DLD1 (cell line): ENCODE measurements around the gene SPOCK1.

ENCODE experiments used
- in situ Hi-C: cut with HindIII; loops from 2 replicates; pipeline ENCODE4 v1.10.0; 2017; ENCODE audit warnings: low sequenced_read_pairs

SPOCK1 gene

GRCh38 chr5:137368651-137369050 lies 130.5 kb downstream of the SPOCK1 start:
- in situ Hi-C loops = no loop called here

DNA sequence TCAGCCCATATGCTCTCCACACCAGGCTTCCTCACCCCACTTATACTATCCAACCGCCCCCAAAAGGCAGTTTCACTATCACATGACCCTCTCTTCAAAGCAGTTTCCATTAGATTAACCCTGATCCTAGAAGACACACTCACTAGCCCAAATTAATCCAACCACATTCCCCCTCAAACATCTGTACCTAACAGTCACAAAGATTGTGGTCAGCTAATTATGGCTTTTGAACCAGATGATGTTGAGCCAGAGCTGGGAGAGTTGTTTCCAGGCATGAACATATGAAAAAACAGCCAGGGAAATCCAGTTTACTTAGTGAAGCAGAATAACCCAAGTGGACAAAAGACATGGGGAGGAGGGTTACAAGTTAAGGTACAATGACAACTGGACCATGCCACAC lies 131.2 kb downstream of the SPOCK1 start:
- in situ Hi-C loops = no loop called here

DNA sequence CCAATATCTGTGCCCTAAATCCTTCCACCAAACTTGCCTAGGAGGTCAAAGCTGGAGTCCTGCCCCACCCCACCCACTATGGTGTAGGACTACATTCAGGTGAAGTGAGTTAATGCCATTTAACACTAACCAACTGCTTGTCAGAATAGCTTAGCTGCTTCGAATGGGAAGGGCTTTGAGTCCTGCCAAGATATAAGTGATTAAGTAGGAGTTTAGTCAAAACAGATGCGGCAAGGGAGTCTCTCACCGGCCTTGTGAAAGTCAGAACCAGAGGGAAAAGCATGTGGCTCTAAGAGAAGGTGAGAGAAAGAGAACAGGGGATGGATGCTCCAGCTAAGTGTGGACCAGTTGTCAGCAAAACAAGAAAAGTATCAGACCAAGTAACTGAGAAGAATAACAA lies 132.6 kb downstream of the SPOCK1 start:
- in situ Hi-C loops = no loop called here

GRCh38 chr5:137365126-137365865 lies 133.8 kb downstream of the SPOCK1 start:
- in situ Hi-C loops = no loop called here

DNA sequence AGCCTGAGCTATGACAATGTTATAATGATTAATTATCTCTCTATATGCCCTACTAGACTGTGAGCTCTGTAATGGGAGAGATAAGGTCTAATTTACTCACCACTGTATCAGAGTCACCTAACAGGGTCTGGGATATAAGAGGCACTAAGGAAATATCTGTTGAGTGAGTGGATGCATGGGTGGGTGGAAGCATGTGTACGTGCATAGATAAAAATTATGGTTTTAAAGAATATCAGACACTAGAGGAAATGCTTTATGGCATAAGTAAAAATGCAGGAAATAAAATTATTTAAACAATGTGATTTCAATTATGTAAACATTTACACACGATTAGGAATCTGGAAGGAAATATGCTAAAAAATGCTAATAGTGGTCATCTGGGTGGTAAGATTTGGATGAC lies 137.8 kb downstream of the SPOCK1 start:
- in situ Hi-C loops = no loop called here

DNA sequence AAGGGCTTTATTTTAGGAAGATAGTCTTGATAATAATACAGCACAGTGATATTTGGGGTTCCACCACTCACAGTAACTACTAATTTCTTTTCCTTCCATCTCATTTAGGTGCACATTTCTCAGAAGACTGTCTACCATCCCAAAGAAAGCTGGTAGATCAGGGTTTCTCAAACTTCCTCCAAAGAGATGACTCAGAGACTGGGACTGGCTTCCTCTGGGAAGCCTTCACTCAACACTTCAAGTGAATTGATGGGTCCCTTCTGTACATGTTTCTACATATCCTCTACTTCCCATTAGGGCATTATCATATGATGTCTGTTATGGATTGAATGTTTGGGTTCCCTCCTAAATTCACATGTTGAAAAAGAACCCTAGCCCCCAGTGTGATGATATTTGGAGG lies 138.5 kb downstream of the SPOCK1 start:
- in situ Hi-C loops = no loop called here

- in situ Hi-C loops = no loop called here
Observed at GRCh38 chr5:137359941-137360340, 139.2 kb downstream of the SPOCK1 start.

DNA sequence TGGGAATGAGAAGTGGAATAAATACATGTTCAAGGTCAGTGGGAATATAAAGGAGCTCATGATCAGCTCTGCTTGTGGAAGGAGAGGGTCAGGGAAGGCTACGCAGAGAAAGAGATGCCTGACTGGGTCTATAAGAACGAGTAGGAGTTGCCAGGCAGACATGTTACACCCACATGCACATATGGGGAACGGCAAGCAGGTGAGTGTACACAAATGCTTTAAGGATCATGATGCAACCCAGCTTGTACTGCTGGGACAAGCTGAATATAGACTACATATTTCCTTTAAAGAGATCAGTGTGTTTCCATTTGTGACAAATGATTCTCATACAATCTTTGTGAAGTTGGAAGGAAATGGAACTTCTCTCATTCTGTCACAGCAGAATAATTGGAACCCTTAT lies 141.7 kb downstream of the SPOCK1 start:
- in situ Hi-C loops = no loop called here

GRCh38 chr5:137356127-137356526 lies 143.0 kb downstream of the SPOCK1 start:
- in situ Hi-C loops = no loop called here

DNA sequence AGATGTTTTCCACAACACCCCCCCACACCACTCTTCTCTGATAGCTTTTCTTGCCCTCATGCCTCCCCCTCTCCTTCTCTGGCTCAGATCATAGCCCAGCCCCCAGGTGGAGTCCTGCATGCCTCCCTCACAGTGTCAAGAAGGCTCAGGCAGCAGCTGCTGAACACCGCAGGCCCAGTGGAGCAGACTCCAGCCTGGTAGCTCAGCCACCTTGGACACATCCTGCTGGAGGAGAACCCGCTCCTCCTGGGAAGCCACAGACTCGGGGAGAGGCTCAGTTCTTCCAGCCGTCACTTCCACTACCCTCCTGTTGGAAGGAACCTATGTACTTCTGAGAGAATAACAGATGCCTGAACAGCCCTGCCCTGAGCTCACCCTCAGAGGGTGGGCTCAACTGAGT lies 143.4 kb downstream of the SPOCK1 start:
- in situ Hi-C loops = no loop called here

DNA sequence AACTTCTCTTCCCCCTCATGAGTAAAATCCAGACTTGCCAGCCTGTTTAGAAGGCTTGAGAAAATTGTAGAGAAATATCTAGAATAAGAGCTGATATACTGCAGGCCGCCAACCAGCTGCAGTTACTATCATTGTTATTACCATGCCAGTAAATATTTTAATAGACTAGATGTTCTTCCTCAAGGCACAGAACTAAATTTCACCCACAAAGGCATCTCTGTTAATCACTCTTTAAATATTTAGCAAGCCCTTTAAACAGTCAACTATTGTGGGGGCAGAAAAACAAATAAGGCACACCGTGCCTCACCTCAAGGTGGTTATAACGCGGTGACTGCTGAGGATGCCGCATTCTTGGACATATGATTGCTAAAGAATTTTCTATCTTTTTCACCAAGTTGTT lies 147.0 kb downstream of the SPOCK1 start:
- in situ Hi-C loops = no loop called here

DNA sequence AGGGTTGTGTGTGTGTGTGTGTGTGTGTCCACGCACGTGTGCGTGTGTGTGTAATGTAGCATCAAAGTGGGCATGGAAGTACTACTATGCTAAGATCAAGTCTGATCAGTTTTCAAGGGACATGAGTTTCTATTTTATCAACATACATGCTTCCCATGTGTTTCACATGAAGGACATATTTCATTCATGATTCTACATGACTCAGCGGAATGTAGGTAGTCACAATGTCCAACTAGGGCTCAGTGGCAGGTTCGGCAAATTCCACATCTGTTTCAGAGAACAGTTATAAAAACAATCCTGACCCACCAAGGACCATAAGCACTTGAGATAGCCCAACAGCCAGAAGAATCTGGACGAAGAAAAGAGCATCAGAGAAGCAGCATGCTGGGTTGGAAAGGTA lies 148.3 kb downstream of the SPOCK1 start:
- in situ Hi-C loops = no loop called here

GRCh38 chr5:137348759-137349158 lies 150.4 kb downstream of the SPOCK1 start:
- in situ Hi-C loops = no loop called here

- in situ Hi-C loops = no loop called here
Observed at GRCh38 chr5:137347865-137348264, 151.3 kb downstream of the SPOCK1 start.

GRCh38 chr5:137346281-137346680 lies 152.8 kb downstream of the SPOCK1 start:
- in situ Hi-C loops = no loop called here

DNA sequence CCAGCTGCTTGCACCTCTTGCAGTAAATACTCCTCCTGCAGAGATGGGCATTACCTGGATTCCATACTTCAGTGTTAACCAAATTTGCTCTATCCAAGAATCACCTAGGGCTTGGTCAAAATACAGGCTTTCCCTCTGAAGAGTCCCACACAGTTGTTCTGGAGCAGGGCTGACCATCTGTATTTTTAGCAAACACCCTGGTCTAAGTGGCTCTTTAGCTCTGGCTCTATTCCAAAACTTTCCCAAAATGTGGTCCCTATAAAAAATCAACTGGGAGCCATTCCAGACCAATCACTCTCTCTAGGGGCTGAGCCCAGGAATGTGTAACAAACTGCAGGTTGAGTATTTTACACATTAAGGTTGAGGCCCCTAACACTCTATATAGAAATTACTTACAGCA lies 153.7 kb downstream of the SPOCK1 start:
- in situ Hi-C loops = no loop called here

DNA sequence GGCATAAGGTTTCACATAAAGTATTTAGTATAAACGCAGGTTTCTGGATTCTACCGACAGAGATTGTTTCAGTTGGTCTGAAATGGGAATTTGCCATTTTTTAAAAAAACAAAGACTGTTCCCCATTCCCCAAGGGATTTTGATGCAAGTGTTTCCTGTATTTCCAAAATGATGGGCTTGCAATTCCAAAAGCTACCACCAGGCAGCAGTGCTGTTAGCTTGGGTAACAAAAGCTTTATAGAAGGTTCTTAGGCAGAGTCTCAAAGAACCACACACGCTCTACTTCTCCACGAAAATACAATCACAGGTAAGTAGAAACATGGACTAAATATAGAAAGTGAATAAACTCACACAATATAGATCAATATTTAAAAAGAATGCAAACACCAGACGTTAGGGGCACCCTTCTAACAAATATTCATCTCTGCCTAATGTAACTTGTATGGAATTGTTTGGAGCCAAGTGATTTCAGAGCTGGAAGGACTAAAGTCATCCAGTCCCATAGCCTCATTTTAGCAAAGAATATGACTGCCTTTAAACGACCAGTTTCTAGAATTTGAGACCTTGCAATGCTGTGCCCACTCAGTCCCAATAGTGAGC lies 154.3 kb downstream of the SPOCK1 start:
- in situ Hi-C loops = no loop called here

DNA sequence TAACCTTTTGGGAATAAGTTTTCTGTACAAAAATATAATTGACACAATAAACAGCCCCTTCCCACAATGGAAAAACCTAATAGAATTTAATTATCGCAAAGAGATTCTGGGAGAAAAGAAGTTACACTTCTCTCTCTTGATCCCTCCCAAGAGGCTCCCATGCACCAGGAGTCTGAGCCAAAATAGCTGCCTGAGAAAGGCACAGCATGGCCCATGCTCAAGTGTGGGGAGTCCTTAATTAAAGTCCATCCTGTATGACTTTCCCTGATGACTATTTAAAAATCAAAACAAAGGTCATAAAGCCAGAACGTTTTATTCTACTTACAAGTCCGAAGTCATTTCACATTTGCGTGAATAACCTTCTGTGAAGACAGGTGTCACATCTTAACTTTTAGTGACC lies 155.1 kb downstream of the SPOCK1 start:
- in situ Hi-C loops = no loop called here

GRCh38 chr5:137342764-137343163 lies 156.4 kb downstream of the SPOCK1 start:
- in situ Hi-C loops = no loop called here

- in situ Hi-C loops = no loop called here
Observed at GRCh38 chr5:137341831-137342230, 157.3 kb downstream of the SPOCK1 start.

DNA sequence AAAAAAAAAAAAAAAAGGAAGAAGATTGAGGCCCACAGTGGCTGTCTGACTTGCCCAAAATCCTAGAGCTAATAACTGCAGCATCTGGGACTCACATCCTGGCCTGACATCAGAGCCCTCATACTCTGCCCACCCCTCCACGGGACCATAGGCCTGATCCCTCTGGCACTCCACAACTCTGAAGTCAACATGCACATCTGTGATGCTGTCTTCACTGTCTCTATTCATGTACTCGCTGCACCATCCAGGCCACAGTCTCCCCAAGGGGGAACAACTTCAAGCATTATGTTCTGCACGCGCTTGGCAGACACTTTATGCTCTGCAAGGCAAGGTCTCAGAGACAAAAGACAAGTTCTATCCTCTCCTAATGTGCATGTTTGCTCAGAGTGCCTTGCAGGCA lies 158.2 kb downstream of the SPOCK1 start:
- in situ Hi-C loops = no loop called here

DNA sequence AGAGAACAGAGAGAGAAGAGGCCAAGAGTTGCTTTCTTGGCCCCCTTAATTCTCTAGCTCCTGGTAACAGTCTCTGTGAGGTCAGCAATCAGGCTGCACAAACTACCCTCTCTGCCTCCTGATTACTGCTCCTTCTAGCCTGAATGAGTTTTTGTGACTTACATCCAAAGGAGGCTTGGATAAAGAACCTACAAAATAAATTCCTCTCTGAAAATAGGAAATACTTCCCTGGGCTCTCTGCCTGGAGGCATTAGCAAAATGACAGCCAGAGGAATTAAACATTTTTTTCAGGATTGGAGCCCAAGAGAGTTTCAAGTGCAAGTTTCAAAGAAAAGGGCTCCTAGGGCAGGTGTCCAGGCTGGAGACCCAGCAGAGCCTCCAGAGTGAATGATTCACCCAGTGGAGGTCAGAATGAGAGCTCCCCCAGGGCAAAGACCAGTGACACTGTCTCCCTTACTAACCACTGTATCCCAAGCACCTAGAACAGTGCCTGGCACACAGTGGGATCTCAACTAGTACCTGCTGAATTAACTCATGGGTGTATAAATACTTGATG lies 162.5 kb downstream of the SPOCK1 start:
- in situ Hi-C loops = no loop called here

DNA sequence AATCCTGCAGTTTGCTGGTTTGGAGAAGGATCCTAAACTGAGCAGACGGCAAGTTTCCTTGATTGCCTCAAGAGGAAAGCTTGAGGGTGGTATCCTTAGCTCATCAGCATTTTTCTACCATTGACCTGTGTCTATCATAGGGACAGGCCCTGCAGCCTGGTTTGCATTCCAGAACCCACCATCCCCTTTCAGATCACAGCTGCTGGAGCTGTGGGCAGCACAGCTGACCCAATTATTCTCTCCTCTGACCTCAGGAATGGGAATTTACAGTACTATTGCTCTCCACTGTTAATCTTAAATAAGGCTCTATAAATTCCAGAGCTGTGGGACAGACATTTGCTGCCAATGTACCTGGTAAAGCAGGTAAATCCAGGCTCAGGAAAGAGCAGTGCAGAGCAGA lies 163.0 kb downstream of the SPOCK1 start:
- in situ Hi-C loops = no loop called here
